NCI-H1930 (cell line): Measurements from ENCODE around the gene B4GALNT4.
"Not testable (repeated sequence)": the region's sequence is repeated elsewhere in the genome, so short reads cannot be mapped to it uniquely, and the experiment has no call there.

Source experiments
- DNase-seq, 2 experiments: peaks; one replicate each; lab custom pipeline; 2025; lab: John Stamatoyannopoulos, UW

The B4GALNT4 gene

DNA sequence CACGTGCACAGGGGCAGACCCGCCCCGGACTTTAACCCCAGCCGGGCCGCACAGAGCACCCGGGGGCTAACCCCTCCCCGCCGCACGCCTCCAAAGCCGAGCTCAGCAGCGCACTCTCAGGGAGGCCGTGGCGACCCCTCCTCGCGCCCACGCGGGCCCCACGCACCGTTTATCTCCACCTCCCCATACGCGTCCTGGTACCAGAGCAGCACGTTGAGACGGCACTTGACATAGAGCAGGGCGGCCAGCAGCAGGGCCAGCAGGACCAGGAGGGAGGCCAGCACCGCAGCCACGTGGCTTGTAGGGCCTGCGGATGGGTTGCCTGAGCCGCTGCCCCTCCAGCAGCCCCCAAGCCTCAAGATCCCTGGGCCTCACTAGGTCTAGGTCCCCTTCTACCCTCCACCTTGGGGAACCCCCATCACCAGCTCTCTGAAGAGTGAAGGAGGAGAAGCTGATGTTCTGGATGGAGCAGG, 38.4 kb downstream of the B4GALNT4 start:
- DNase-seq, result no peak

DNA sequence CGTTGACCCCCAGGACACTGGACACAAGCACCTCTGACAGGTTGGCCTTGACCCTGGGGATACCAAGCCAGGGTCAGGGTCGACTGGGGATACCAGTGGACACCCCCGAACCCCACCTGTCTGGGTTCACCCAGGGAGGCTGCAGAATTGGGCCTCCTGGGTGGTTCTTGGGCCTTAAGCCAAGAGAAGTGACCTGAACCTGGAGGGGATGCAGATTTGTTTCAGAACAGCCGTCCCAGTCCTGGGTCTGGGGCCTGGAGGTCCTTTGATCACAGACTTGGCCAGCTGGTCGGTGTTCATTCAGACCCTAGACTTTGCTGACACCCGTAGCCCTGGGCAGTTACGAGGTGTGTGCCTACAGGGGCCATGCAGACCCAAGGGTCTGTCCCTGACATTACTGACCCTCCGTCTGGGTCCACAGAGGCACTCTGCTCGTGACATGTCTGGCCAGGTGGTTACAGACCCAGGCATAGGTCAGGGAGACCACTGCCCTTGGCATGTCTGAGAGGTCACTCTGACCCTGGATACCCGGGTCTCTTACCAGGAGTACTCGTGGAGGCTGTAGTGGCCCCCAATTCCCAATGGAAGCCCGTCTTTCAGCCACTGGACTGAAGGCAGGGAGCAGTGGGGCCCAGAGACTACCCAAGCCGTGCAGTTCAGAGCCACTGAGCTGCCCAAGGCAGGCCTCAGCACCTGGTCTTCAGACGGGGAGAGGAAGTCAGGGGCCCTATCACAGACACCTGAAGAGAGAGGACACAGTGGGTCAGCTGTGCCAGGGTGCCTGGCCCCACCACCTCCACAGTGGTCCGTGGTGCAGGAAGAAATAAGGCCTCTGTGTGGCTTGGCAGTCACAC, 39.1 kb downstream of the B4GALNT4 start:
- DNase-seq, result no peak

DNA sequence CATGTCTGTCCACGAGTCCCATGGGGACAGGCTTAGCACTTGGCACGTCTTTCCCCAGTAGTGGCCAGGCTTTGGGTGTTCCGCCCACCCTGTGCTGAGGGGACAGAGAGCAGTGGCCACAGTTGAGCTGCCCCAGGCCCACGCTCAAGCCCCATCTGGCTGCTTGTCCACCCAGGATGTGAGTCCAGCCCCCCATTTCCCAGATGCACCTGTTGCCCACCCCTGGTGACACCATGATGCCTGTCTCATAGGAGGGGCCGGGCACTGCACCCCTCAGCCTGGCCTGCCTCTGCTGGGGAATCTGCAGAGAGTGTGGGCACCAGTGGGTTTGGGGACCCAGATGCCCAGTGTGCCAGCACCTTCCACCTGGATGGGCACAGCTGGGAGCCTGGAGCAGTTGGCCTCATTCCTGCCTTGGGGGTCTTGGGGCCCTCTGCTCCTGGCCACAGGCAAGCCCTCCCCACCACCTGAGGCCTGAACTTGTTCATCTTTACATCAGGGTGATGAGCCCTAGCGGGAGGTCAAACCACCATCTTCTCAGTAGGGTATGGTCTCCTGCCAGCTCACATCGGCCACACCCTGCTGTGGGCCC, 39.8 kb downstream of the B4GALNT4 start:
- DNase-seq, result no peak

DNA sequence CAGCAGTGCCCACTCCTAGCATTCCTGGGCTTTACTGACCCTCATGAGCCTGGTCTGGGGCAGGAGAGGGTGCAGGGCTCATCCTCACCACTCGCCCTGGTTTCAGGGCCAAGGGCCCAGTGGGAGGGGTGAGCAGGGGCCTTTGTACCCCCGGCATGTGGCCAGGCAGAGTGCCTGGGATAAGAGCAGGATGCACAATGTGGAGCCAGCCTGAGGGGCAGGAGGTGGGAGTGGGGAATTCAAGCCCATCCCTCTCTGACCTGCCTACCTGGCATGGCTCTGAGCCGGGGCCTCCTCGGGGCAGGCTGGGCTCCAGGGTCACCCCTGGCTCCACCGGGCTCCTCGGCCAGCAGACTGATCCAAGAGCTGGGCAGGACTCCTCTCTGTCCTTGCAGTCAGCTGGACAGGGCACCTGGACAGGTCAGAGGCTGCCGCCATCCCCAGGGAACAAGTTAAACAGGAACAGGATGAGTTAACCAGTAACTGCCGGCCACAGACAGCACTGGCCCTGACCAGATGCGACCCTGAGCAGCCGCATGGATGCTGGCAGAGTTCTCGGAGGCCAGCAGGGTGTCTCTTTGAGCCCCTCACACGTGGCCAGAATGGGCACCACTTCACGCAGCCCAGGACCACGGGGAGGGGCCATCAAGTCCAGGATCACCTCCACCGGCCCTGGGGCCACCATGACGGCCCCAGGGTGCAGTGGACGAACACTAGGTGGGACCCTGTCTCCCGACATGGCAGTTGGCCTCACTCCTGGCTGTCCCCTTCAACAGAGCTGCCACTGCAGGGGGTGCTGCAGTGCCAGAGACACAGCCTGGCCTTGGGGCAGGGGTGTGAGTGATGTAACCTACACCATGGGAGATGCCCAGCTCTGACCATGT, 40.5 kb downstream of the B4GALNT4 start:
- DNase-seq, result no peak

DNA sequence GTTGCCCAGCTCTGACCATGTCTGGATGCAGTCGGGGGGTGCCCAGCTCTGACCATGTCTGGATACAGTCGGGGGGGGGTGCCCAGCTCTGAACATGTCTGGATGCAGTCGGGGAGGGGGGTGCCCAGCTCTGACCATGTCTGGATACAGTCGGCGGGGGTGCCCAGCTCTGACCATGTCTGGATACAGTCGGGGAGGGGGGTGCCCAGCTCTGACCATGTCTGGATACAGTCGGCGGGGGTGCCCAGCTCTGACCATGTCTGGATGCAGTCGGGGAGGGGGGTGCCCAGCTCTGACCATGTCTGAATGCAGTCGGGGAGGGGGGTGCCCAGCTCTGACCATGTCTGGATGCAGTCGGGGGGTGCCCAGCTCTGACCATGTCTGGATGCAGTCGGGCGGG, 41.4 kb downstream of the B4GALNT4 start:
- DNase-seq, result not testable (repeated sequence)

DNA sequence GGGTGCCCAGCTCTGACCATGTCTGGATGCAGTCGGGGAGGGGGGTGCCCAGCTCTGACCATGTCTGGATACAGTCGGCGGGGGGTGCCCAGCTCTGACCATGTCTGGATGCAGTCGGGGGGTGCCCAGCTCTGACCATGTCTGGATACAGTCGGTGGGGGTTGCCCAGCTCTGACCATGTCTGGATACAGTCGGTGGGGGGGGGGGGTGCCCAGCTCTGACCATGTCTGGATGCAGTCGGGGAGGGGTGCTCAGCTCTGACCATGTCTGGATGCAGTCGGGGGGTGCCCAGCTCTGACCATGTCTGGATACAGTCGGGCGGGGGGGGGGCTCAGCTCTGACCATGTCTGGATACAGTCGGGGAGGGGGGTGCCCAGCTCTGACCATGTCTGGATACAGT, 42.2 kb downstream of the B4GALNT4 start:
- not testable (repeated sequence) for DNase-seq

DNA sequence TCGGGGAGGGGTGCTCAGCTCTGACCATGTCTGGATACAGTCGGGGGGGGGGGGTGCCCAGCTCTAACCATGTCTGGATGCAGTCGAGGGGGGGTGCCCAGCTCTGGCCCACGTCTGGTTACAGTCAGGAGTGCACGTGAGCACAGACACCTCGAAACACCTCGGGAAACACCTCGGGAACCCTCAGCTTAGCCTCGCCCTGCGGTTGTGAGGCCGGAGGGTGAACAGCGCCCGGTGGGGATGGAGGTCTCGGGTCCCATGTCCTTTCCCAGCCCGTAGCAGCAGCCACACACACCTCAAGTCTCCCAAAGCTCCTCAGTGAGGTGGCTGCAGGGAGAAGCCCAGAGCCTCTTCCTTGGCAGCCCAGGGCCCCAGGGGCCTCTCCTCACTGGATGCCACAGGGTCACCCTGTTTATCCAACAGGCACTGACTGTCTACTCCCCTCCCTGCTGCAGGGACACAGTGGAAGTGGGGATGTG, 43.4 kb downstream of the B4GALNT4 start:
- DNase-seq, result no peak

DNA sequence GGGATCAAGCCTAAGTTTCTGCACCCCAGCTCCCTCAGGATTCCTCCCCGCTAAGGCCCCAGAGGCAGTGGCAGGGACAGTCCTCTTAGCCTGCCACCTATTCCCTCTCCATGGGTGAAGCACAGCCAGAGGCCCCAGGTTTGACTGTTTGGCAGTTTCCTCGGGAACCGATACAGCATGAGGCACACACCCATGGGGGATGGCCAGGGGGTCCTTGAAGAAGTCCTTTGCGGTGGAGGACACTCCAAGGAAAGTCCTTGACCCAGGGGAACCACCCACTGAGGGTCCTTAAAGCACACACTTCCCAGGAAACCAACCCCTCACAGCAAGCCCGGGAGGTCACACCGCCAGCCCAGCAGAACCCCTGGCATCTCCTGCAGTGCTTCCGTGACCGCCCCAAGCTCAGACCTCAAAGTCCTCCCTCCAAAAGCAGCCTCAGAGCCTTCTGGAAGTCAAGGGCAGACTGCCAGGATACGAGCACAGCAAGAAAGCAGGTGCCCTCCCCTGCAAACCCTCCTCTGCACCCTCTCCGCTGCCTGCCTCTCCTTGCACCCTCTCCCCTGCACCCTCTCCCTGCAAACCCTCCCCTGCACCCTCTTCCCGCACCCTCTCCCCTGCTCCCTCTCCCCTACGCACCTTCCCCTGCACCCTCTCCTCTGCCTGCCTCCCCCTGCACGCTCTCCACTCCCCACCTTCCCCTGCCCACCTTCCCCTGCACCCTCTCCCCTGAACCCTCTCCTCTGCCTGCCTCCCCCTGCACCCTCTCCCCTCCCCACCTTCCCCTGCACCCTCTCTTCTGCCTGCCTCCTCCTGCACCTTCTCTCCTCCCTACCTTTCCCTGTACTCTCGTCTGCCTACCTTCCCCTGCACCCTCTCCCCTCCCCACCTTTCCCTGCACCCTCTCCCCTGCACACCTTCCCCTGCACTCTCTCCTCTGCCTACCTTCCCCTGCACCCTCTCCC, 44.1 kb downstream of the B4GALNT4 start:
- DNase-seq, result no peak

DNA sequence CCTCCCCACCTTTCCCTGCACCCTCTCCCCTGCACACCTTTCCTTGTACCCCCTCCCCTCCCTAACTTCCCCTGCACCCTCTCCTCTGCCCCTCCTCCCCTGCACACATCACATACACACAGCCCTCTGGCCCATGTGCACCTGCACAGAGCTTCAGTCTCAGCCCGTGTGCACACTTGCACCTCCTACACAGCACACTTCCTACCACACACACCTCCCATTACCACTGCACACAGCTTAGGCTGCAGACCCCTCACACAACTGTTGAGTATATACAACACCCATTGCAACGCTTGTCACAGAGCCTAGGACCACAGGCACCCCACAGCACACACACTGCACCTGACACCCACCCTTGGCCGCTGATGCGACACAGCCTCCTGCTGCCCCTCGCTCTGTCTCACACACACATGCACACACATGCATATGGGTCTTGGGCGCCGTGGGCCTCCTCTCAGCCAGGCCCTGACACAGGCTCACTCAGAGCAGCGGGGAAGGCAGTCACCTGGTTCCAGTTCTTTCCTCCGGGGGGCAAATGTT, 45.1 kb downstream of the B4GALNT4 start:
- no peak for DNase-seq

DNA sequence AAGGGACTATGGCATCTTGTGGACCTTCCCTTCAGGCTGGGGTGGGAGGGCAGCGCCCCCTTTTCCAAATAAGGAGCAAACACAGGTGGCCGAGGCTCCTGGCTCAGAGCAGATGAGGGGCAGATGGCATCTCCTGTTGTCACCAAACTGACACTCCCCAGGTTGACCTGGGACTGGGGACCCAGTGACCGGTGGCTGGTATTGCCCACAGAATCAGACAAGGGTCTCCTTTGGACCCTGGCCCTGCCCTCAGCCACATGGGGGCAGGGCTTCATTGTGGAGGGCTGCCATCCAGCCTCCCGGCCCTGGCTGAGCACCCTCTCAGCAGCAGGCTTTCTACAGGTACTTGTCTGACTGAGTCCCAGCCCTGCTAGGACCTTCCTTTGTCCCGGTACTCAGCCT, 46.3 kb downstream of the B4GALNT4 start:
- no peak for DNase-seq

DNA sequence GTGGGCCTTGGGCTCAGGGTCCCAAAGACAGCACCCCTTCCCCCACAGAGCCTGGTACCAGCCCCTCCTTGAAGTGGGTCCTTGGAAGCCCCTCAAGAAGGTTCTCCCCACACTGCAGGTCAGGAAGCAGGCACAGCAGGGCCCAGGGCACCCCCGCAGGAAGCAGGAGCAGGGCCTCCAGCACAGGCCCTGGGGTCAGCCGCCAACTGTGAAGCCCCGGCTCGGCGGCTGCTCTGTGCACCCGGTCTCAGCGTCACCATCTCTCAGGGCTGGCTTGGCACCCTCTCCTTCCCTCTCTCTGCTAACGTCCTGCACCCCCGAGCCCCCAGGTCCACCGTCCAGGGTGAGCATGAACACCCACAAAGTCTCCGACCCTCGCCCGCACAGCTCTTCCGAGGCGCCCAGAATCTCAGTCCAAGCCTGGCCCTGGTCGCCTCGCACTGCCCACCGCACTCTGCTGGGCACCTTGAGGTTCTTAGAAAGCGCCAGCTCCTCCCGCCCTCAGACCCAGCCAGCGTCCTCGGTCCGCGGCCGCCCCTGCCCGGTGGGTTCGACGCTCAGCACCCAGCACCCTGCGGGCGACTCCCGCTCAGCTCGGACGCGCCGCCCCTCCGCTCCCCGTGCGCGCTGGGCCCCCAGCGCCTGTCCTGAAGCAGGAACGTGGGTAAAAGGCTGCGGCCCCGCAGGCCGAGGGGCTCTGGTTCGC, 46.9 kb downstream of the B4GALNT4 start:
- no peak for DNase-seq

DNA sequence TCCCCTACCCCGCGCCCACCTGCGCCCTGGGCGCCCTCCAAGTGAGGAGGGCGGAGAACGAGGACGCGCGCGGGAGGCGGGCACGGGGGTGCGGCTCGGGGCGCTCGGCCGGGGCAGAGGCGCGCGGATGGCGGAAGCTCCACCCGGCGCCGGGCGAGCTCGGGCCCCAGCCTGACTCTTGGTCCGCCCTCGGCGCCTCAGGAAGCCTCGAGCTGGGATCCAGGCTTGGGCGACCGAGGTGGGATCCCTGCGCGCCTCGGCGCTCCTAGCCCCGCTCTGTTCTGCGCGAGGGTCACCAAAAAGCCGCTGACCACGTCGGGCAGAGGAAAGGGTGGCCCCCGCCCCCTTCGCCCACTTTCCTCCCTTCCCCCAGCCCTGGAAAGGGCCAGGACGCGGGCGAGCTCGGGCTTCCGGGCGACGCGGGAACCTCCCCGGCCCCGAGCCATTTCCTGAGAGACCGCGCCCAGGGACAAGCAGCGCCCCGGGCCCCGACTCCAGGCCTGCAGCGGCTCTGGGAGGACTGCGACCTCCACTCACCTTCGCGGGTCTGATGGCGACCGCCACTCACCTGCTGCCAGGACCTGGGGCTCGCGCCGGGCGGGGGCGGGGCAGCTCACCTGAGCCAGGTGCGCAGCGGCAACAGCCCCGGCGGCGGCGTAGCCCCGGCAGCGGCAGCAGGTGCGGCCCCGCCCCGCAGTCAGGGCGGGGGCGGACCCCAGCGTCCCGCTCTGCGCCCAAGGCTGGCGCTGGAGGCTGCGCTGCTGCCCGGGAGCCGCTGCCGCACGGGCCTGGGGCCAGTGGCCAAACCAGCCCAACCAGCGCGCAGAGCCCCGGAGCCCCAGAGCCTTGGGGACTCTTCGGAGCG, 47.7 kb downstream of the B4GALNT4 start:
- DNase-seq, result no peak

DNA sequence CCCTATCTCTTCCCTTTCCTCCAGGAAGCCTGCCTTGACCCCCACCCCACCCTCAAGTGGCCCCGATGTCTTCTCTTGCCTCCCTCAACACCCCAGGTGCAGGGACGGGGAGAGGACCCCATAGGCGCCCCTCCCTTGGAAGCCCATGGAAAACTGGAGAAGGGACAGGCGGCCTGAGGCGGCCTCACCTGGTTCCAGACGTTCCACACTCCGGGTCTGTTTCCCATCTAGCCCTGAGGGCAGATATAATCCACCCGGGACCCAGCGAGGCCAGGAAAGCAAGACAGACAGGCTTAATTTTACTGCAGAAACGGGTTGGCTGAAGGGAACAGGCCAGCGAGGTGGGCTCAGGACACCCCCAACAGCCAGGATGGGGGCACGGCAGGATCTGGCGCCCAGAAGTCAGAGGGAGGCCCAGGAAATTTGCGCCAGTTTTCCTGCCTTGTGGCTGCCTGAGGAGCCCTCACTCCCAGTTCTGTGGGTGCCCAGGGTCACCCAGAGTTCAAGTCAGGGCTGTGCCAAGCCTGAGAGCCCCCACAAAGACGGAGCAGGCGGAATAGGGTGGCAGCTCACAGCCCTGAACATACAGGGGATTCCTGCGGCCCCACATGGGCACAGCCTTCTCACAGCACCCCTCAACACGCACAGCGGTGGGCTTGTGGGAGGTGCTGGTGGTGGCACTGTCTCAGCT, 48.5 kb downstream of the B4GALNT4 start:
- DNase-seq, result no peak

DNA sequence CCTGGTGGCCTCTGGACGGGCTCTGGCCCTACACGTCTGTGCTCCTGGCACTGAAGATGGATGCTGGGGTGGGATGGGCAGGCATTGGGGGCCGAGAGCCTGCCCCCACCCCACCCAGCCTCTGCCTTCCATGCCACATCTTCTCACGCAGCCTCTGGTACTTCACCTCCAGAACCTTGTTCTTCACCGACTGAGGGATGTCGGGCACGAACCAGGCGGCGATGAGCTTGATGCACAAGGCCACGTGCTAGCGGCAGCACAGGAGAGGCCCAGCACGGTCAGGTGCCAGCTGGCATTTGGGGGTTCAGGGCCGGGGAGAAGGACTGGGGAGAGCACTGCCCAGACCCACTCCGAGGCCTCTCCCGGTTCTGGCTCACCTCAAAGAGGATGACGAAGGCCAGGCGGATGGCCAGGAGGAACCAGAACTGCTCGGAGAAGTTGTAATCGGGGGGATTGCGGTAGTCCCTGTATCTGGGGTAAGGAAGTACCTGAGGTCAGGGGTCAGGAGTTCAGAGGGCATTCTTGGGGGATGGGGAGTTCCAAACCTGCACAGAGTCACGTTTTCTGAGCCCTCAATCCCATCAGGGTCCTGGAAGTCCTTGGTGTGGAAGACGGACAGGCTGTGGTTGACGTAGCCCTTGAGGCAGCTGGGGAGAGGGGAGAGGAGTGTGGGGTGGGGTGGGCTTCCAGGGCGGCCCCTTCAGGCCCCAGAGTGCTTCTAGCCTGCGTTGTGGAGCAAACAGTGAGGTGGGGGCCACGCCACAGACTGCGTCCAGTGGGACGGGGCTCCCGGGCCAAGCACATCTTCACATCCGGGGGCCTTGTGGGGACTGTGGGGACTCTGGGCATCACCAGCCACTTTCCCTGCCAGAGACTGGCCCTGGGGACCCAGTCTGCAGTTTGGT, 49.3 kb downstream of the B4GALNT4 start:
- no peak for DNase-seq

DNA sequence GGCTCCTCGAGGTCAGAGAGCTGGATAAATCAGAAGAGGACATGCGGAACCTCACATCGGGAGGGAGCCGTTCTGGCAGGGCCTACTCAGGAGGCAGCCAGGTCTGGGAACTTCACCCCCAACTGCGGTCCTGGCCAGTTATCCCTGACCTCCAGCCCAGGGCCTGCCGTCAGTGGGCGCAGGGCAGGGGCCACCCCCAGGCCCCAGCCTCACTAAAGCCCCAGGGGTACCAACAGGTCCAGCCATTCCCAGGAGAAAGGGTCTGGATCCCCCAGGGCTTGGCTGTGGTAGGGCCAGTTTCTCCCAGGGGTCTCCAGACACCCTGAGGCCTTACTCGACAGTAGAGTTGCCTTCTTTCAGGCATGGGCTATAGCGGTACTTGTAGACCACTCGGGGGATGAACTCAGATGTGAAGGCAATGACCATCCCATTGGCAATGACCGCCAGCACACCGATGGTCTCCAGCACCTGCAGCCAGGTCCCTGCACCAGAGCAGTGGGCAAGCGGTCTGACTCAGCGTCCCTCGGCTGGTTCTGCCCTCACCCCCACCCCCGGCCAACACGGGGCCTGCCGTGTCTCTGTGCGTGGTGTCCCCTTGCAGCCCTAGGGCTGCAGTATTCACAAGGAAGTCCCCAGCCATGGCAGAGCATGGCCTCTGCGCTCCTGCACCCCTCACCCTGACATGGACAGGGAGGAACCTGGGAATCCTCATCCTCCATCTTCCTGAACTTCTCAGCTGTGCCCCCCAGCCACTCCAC, 50.1 kb downstream of the B4GALNT4 start:
- no peak for DNase-seq

DNA sequence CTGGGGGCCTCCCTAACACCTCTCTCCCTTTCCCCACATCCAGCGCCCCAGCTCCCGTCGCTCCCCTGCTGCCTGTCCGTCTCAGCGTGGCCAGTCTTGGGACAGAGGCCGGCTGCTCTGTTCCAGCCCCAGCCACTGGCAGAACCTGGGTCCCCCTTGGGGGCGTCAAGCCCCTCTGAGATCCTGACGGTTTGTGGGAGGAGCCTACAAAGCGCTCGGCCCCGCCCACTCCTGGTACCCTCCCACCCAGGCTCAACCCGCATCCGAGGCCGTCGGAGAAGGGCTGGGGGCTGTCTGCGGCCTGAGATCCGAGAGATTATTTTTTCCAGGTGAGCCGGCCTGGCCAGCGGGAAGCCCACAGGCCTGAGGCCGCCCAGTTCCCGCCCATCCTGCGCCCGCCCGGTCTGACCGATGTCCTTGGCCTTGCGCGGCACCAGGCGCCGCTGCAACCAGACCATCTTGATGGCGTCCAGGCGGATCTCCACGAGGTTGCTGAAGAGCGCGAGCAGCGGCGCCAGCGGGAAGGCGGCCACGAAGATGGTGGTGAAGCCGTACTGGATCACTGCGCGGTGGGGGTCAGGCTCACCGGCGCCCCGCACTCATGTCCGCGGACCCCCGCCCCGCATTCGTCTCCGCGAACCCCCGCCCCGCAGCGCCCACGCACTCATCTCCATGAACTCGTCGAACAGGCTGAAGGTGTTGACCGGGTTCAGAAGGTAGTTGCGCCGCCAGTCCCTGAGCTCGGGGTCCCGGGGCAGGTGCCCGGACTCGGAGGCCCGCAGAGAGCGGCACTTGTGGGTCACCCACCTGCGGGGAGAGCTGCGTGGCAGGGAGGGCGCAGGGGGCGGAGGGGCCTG, 51.0 kb downstream of the B4GALNT4 start:
- DNase-seq, result no peak
